ENCODE measurements around the gene SLC29A1.

GRCh38 chr6:44268095-44268628 is 44.8 kb downstream of the SLC29A1 start:
- no peak for TF ChIP-seq ZNF274 (IDR thresholded peaks at IDR 0.05; ENCODE audit: low read depth, low read length)
- no peak for TF ChIP-seq YY1 (IDR thresholded peaks at IDR 0.05; ENCODE audit: insufficient read depth, insufficient read length)

Data from NT2/D1 (cell line).